NCI-H2227 (cell line): ENCODE data around the gene PHIP.
"Not testable (repeated sequence)": the region's sequence is repeated elsewhere in the genome, so short reads cannot be mapped to it uniquely, and the experiment has no call there.

Experiments
- DNase-seq: peaks from one replicate; lab custom pipeline; 2025; ENCODE audit not compliant: unreplicated experiment; lab: John Stamatoyannopoulos, UW

PHIP gene

DNA sequence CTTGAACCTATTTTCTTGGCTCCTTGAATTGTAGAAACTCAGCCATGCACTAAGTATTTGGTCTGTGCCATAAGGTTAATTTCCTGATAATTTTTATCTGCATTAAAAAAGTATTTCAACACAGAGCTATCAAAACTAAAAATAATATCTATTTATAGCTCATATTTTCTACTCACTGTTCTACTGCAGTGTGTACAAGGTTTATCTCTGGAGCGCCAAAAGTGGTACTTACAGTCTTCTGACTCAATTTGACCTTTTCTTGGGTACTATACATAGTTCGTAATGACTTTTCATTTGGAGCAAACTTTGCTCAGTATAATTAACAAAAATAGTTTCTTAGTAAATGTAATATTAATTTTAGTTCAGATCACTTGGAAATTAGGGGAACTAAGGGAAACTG is 141.5 kb downstream of the PHIP start:
- no peak for DNase-seq

DNA sequence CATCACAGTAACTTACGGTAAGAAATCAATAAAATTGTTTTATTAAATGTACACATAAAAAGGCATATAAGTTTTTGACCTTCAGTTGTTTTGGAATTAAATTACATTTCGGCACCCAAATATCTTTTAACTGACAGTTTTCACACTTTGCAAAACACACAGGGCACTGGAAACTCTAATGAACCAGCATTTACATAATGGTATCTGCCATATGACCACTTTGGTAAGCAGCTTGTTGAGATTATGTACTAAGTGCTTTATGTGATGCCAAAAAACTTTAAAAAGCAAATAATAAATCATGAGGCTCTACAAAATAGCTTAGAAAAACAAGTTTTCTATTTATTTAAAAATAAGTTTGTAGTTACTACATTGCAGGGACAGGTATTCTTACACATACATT is 142.5 kb downstream of the PHIP start:
- DNase-seq: no peak

GRCh38 chr6:78925317-78925716 is 152.7 kb downstream of the PHIP start:
- no peak for DNase-seq

- DNase-seq: not testable (repeated sequence)
Observed at GRCh38 chr6:78921168-78921567, 156.9 kb downstream of the PHIP start.

DNA sequence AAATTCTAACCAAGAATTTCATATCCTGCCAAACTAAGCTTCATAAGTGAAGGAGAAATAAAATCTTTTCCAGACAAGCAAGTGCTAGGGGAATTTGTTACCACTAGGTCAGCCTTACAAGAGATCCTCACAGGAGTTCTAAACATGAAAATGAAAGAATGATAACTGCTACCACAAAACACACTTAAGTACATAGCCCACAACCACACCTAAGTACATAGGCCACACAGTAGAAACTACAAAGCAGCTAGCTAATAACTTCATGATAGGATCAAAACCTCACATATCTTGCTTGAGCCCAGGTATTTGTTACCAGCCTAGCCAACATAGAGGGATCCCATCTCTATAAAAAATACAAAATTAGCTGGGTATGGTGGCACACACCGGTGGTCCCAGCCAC is 160.3 kb downstream of the PHIP start:
- DNase-seq: no peak

GRCh38 chr6:78916411-78916810 is 161.6 kb downstream of the PHIP start:
- no peak for DNase-seq

GRCh38 chr6:78911218-78911940 is 166.7 kb downstream of the PHIP start:
- DNase-seq: no peak

DNA sequence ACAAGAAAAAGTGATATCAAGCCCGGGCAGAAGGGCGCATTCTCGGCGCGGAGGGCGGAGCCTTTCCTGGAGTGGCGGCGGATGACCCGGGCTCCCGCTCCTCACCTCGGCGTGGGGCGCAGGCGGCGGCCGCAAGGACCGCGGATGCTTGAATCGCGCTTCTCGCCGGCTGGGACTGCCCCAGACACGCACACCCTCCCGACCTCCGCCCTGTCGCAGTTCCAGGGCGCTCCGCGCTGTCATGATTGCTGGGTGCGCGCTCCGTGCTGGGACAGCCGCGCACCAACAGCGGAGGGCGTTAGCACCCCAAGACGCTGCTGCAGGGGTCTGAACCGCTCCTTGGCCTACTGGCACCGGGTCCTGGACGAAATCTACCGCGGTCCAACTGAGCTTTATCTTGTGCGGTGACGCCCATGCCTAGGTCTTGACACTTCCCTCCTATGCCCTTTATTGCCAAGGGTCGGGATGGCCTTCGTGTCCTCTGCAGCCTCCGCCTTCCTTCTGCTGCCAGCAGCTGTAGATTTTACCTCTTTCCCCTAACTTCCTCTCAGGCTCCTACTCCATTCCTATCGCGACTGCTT is 167.4 kb downstream of the PHIP start:
- DNase-seq: no peak

- DNase-seq: no peak
Observed at GRCh38 chr6:78910010-78910409, 168.0 kb downstream of the PHIP start.

DNA sequence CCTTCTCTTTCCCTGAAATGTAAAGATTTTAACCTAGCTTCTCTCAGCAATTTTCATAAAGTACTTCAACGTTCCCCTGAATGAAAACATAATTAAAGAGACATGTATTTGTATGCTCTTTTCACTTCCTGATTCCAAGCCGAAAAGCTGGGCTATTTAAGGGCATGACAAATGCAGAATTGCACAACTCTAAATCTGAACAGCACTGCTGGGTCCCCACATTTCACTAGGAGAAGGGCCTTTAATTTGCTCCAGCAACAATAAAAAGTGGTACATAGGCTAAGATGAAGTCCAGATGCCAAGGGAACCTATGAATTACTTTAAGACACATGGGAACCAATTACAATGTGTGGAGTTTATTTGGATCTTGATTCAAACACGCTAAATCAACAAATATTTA is 168.7 kb downstream of the PHIP start:
- no peak for DNase-seq

GRCh38 chr6:78908621-78909020 is 169.4 kb downstream of the PHIP start:
- DNase-seq: no peak

DNA sequence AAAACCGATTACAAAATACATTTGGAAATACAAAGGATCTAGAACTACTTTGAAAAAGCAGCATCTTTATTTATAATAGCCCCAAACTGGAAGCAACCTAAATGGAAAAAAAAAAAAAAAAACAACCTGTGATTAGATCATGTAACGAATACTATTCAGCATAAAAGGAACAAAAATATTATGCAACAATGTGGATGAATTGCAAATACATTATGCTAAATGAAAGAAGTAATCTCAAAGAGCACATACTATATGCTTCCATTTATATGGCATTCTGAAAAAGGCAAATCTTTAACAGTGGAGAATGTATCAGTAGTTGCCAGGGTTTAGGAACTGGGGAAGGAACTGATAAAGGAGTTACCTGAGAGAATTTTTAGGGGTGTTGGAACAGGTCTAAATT is 181.8 kb downstream of the PHIP start:
- no peak for DNase-seq

DNA sequence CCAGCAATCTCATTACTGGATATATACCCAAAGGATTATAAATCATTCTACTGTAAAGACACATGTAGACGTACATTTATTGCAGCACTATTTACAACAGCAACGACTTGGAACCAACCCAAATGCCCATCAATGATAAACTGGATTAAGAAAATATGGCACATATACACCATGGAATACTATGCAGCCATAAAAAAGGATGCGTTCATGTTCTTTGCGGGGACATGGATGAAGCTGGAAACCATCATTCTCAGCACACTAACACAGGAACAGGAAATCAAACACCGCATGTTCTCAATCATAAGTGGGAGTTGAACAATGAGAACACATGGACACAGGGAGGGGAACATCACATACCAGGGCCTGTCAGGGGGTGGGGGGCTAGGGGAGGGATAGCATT is 188.2 kb downstream of the PHIP start:
- not testable (repeated sequence) for DNase-seq
